ACC112 (cell line): ENCODE measurements around the gene PPP1R37.

Experiments
- H2AFZ ChIP-seq: fragments of 200-600 bp; sonication (generic); one replicate; pipeline ENCODE4 v1.6.0; 2017; ENCODE audit warnings: antibody characterized with exemption, low read length; ENCODE audit not compliant: unreplicated experiment
- H3K27ac ChIP-seq: fragments of 200-600 bp; sonication (generic); 2 replicates; pipeline ENCODE4 v1.5.1; 2014; ENCODE audit warnings: low read depth, mild to moderate bottlenecking, antibody characterized with exemption, low read length, moderate library complexity
- H3K27me3 ChIP-seq: fragments of 200-600 bp; sonication (generic); 2 replicates; pipeline ENCODE4 v1.6.1; 2014; ENCODE audit warnings: mild to moderate bottlenecking, antibody characterized with exemption, low read length, moderate library complexity, mixed read lengths; ENCODE audit not compliant: insufficient read depth
- H3K36me3 ChIP-seq: fragments of 200-600 bp; sonication (generic); 2 replicates; pipeline ENCODE4 v1.6.1; 2016; ENCODE audit warnings: mild to moderate bottlenecking, antibody characterized with exemption, low read length, moderate library complexity, mixed read lengths; ENCODE audit not compliant: insufficient read depth
- H3K4me1 ChIP-seq: fragments of 200-600 bp; sonication (generic); one replicate; pipeline ENCODE4 v1.6.1; 2016; ENCODE audit warnings: low read length, mixed read lengths; ENCODE audit not compliant: insufficient read depth, unreplicated experiment, control insufficient read depth
- H3K4me3 ChIP-seq: fragments of 200-600 bp; sonication (generic); 2 replicates; pipeline ENCODE4 v1.5.1; 2014; ENCODE audit warnings: mild to moderate bottlenecking, low read depth, low read length
- H3K79me2 ChIP-seq: fragments of 200-600 bp; sonication (generic); one replicate; pipeline ENCODE4 v1.6.0; 2016; ENCODE audit warnings: low read length; ENCODE audit not compliant: control insufficient read depth, unreplicated experiment, insufficient read depth

PPP1R37 gene

GRCh38 chr19:45140533-45140932 lies 47.6 kb downstream of the PPP1R37 start:
- Histone ChIP-seq H3K4me1 (no peaks in the 10 kb centered on the region), H3K4me3 (no peak overlapping the region), H3K36me3 (no peaks in the 10 kb centered on the region)

GRCh38 chr19:45141203-45141900 lies 48.4 kb downstream of the PPP1R37 start:
- no peaks in the 10 kb centered on the region for H3K36me3 ChIP-seq
- no peaks in the 10 kb centered on the region for H3K4me1 ChIP-seq
- no peak overlapping the region for H3K4me3 ChIP-seq
- H2AFZ ChIP-seq = no peak overlapping the region
- no peaks in the 10 kb centered on the region for H3K27me3 ChIP-seq
- no peak overlapping the region for H3K27ac ChIP-seq
- no peaks in the 10 kb centered on the region for H3K79me2 ChIP-seq

More at GRCh38 chr19:45140533-45140932, 47.6 kb downstream of the PPP1R37 start:
- H3K27ac ChIP-seq = no peak overlapping the region
- no peaks in the 10 kb centered on the region for H3K27me3 ChIP-seq
- H3K79me2 ChIP-seq = no peaks in the 10 kb centered on the region
- no peak overlapping the region for H2AFZ ChIP-seq

- Histone ChIP-seq H3K27me3 (no peaks in the 10 kb centered on the region), H3K4me3 (no peak overlapping the region), H3K4me1 (no peaks in the 10 kb centered on the region), H3K27ac (no peak overlapping the region), H3K79me2 (no peaks in the 10 kb centered on the region), H2AFZ (no peak overlapping the region), H3K36me3 (no peaks in the 10 kb centered on the region)
Measured at GRCh38 chr19:45142016-45142725, 49.2 kb downstream of the PPP1R37 start.

- no peaks in the 10 kb centered on the region for H3K36me3 ChIP-seq
- H3K4me1 ChIP-seq = no peaks in the 10 kb centered on the region
- no peak overlapping the region for H2AFZ ChIP-seq
- no peak overlapping the region for H3K4me3 ChIP-seq
- no peaks in the 10 kb centered on the region for H3K79me2 ChIP-seq
- H3K27me3 ChIP-seq = no peaks in the 10 kb centered on the region
- no peak overlapping the region for H3K27ac ChIP-seq
Measured at GRCh38 chr19:45142726-45143110, 49.7 kb downstream of the PPP1R37 start.

- H2AFZ ChIP-seq = no peak overlapping the region
- H3K27me3 ChIP-seq = no peaks in the 10 kb centered on the region
- no peaks in the 10 kb centered on the region for H3K4me1 ChIP-seq
- no peaks in the 10 kb centered on the region for H3K79me2 ChIP-seq
- no peaks in the 10 kb centered on the region for H3K36me3 ChIP-seq
- H3K4me3 ChIP-seq = no peak overlapping the region
- no peak overlapping the region for H3K27ac ChIP-seq
Measured at GRCh38 chr19:45144431-45145269, 51.7 kb downstream of the PPP1R37 start.

GRCh38 chr19:45145270-45146189 lies 52.6 kb downstream of the PPP1R37 start:
- Histone ChIP-seq H3K79me2 (no peaks in the 10 kb centered on the region), H3K27me3 (no peaks in the 10 kb centered on the region), H2AFZ (no peak overlapping the region), H3K27ac (no peak overlapping the region), H3K4me1 (no peaks in the 10 kb centered on the region), H3K4me3 (no peak overlapping the region), H3K36me3 (no peaks in the 10 kb centered on the region)

GRCh38 chr19:45146251-45146650 lies 53.3 kb downstream of the PPP1R37 start:
- Histone ChIP-seq H3K4me3 (no peak overlapping the region), H2AFZ (no peak overlapping the region), H3K79me2 (no peaks in the 10 kb centered on the region), H3K27me3 (no peaks in the 10 kb centered on the region), H3K36me3 (no peaks in the 10 kb centered on the region), H3K27ac (no peak overlapping the region), H3K4me1 (no peaks in the 10 kb centered on the region)

GRCh38 chr19:45146741-45147205 lies 53.8 kb downstream of the PPP1R37 start:
- Histone ChIP-seq H3K27ac (no peak overlapping the region), H3K79me2 (no peaks in the 10 kb centered on the region), H3K27me3 (no peaks in the 10 kb centered on the region), H2AFZ (no peak overlapping the region), H3K36me3 (no peaks in the 10 kb centered on the region), H3K4me3 (no peak overlapping the region), H3K4me1 (no peaks in the 10 kb centered on the region)

GRCh38 chr19:45147835-45148676 lies 55.1 kb downstream of the PPP1R37 start:
- no peaks in the 10 kb centered on the region for H3K79me2 ChIP-seq
- no peak overlapping the region for H3K4me3 ChIP-seq
- no peak overlapping the region for H2AFZ ChIP-seq
- H3K27me3 ChIP-seq = no peaks in the 10 kb centered on the region
- no peaks in the 10 kb centered on the region for H3K4me1 ChIP-seq
- H3K36me3 ChIP-seq = no peaks in the 10 kb centered on the region
- no peak overlapping the region for H3K27ac ChIP-seq
